GM12865 (cell line): ENCODE data around the gene MDH1B.

ENCODE experiments used
- DNase-seq: peaks from one replicate; pipeline ENCODE4 v3.0.0; 2010; ENCODE audit warnings: low read depth
- H3K4me3 ChIP-seq: 2 replicates; pipeline ENCODE4 v1.5.1; 2011; ENCODE audit warnings: mild to moderate bottlenecking, low read depth, low read length, control low read depth
- TF ChIP-seq, protein P1 (sequence below): IDR thresholded peaks from 2 replicates; pipeline ENCODE4 v1.5.1; 2011; ENCODE audit warnings: low read length, control low read depth, low read depth, inconsistent platforms; ENCODE audit not compliant: insufficient read depth; ENCODE audit errors: missing control alignments

Gene MDH1B

GRCh38 chr2:206733341-206733740, 31.8 kb downstream of the MDH1B start:
- no peak for DNase-seq
- no peak overlapping the region for H3K4me3 ChIP-seq
- TF ChIP-seq, protein P1, sequence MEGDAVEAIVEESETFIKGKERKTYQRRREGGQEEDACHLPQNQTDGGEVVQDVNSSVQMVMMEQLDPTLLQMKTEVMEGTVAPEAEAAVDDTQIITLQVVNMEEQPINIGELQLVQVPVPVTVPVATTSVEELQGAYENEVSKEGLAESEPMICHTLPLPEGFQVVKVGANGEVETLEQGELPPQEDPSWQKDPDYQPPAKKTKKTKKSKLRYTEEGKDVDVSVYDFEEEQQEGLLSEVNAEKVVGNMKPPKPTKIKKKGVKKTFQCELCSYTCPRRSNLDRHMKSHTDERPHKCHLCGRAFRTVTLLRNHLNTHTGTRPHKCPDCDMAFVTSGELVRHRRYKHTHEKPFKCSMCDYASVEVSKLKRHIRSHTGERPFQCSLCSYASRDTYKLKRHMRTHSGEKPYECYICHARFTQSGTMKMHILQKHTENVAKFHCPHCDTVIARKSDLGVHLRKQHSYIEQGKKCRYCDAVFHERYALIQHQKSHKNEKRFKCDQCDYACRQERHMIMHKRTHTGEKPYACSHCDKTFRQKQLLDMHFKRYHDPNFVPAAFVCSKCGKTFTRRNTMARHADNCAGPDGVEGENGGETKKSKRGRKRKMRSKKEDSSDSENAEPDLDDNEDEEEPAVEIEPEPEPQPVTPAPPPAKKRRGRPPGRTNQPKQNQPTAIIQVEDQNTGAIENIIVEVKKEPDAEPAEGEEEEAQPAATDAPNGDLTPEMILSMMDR: no peak

DNA sequence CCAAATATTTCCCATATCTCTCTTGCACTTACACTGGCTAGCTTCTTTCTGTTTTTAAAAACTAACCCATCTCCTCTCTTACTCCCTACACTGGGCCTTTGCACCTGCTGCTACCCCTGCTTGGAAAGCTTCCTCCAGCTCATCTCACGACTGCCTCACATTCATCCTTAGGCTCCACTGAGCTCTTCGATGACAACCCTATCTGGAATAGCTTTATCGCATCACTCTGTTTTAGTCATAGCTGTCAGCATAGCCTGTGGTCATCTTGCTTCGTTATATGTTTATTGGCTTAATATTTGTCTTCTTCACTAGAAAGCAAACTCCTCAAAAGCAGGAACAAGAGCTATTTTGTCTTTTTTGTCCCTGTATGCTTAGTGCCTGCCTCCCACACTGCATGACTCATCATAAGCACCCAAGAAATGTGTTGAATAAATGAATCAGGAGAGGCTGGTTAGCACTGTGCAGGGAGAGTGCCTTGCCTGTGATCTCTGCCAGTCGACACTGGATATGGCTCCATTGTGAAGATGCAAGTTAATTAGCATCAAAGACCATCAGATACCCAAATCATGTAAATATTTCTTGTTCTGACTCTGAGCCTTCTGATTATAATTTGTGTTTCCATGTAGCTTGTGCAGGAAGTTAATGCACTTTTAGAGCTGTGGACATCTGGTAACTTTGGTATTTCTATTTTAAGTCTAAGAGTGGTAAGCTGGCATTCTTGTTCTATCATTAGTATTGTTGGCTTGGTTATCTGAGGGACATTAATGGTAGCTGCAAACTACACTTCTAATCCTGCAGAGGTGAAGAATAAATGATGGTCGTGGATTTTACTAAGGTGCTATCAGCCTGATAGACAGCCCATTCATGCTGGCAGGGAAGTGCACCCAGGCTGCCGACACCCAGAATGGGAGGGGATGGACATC, 36.6 kb downstream of the MDH1B start:
- no peak for DNase-seq

GRCh38 chr2:206727287-206727686, 37.8 kb downstream of the MDH1B start:
- no peak for DNase-seq
- TF ChIP-seq, protein P1: no peak
- H3K4me3 ChIP-seq: no peak overlapping the region

More for the DNA sequence above, 36.6 kb downstream of the MDH1B start:
- TF ChIP-seq, protein P1: no peak
- H3K4me3 ChIP-seq: no peak overlapping the region

DNA sequence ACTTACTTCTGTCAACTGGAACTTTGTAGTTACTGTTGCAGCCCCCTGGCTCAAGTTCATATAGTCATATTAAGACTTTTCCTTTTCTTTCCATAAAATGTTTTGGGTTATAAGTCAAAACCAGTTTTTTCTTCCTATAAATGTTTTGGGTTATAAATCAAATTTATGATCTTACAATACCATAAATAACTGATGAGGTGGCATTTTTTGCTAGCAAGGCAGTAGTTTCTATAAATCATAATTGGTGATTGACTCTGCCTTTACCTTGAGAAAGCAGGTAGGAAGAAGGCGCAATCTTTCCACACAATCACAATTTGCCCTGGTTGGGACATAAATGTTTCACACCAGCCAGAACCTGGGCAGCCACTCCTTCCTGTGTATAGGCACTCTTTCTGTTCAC, 41.8 kb downstream of the MDH1B start:
- no peak for DNase-seq
- TF ChIP-seq, protein P1: no peak
- H3K4me3 ChIP-seq: no peak overlapping the region

DNA sequence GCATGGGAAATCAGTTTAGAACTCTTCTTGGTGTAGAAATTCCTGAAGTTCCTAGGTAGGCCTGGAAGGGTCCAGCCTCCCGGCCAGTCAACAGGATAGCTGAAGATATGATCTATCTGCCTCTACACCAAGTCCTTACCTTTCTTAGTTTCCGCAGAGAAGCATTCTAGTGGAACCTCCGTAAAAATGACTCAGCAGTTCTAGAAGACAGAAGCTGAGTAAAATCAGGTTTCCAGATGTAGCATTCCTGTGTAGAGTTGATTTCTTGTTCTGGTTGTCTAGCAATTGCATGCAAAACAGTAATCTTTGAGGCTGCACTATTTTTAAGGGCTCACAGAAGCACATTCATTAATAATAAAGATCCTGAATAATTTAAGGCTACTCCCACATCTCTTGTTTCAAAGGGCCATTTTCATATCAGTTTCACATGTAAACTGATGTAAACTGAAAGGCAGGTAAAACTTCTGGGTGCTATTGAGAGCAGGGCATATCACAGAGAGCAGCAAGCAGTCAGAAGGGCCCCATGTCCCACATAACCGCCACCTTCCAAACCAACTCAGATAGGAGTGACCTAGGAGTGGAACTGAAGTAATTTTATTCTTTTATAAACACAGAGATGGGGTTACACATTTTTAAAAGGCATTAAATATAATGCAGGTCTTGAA, 43.7 kb downstream of the MDH1B start:
- peak; percentile 82 for DNase-seq
- no peak overlapping the region for H3K4me3 ChIP-seq
- TF ChIP-seq, protein P1: no peak

DNA sequence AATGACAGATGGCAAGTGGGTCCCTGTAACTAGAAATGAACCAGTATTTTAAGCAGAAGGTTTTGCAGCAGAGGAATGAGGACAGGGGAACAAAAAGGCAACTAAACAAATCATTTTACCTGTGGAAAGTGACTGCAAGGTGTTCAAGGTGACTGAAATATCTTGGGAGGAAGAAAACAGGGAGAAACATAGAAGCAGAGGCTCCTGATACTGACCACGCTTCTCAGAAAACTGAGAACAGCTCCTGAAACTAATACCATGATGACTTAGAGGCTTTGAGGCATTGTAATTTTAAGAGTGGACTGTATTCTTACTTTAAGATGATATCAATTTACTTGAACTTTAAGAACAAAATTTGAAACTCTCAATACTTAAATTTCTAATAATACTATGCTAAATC, 46.8 kb downstream of the MDH1B start, which contains the start of gene DYTN:
Gene DYTN (minus strand): TSS at position 101 of the 400 bp plus-strand sequence. CDS start 117 bp downstream, outside the sequence.
- peak; percentile 28 for DNase-seq
- TF ChIP-seq, protein P1: no peak
- no peak within 1 kb of the TSS for H3K4me3 ChIP-seq
